Transverse colon (tissue), 4 donors: ENCODE results near the gene OVCH1. TPM values are rescaled to one million over a fixed set of nuclear protein-coding genes. Genes with fewer than 3 reads are reported as not detected.
A peak's percentile ranks its signal among the peaks of the same experiment; 100 is the strongest.

ENCODE experiments used
- DNase-seq: peaks from one replicate; pipeline ENCODE4 v3.0.0-alpha.2; 2019
- H3K27ac ChIP-seq, 4 donors: fragments of 200-600 bp; sonication (generic); 2 replicates each; pipeline ENCODE4 v1.5.1; 2016 to 2018; ENCODE audit warnings: inconsistent platforms in 4 of 4
- H3K27me3 ChIP-seq: fragments of 200-600 bp; sonication (generic); 2 replicates; pipeline ENCODE4 v1.5.1; 2017; ENCODE audit warnings: inconsistent platforms
- H3K36me3 ChIP-seq, 4 donors: fragments of 200-600 bp; sonication (generic); 2 replicates each; pipeline ENCODE4 v1.5.1; 2017 to 2019; ENCODE audit warnings: inconsistent platforms in 4 of 4
- H3K4me1 ChIP-seq, 4 donors: fragments of 200-600 bp; sonication (generic); 2 replicates each; pipeline ENCODE4 v1.5.1; 2017 to 2020; ENCODE audit warnings: inconsistent platforms in 4 of 4
- H3K4me3 ChIP-seq, 4 donors: fragments of 200-600 bp; sonication (generic); 1 replicate in 1 of 4; 2 replicates in 3 of 4; pipeline versions ENCODE4 v1.5.1 to v1.6.1; 2017 to 2019; ENCODE audit warnings: inconsistent platforms in 4 of 4
- H3K9me3 ChIP-seq, 2 donors: fragments of 200-600 bp; sonication (generic); 2 replicates each; pipeline ENCODE4 v1.5.1; 2017 to 2019; ENCODE audit warnings: inconsistent platforms in 2 of 2
- CTCF ChIP-seq, 5 experiments: fragments of 200-600 bp in 3 of 5; fragments of 450-650 bp in 2 of 5; sonication (generic) in 3 of 5; IDR thresholded peaks; 1 replicate in 2 of 5; 2 replicates in 3 of 5; pipeline ENCODE4 v1.5.1; 2016 to 2017; ENCODE audit warnings: antibody characterized with exemption in 5 of 5, inconsistent platforms in 3 of 5, mild to moderate bottlenecking in 2 of 5, moderate library complexity in 1 of 5
- EP300 ChIP-seq: sonication (generic); formaldehyde crosslinking; IDR thresholded peaks from one replicate; pipeline ENCODE4 v1.6.1; 2017; ENCODE audit warnings: antibody characterized with exemption, low read depth
- POLR2A ChIP-seq: fragments of 450-650 bp; IDR thresholded peaks from one replicate; pipeline ENCODE4 v1.6.1; 2016; ENCODE audit warnings: antibody characterized with exemption, mild to moderate bottlenecking, moderate library complexity
- POLR2AphosphoS5 ChIP-seq, 3 donors: sonication (generic); formaldehyde crosslinking; IDR thresholded peaks; one replicate each; pipeline ENCODE4 v1.6.1; 2016; ENCODE audit warnings: antibody characterized with exemption in 3 of 3
- WGBS, 2 donors: methylation state at CpG; one replicate each; pipeline ENCODE4 v1.1.5; 2018; ENCODE audit warnings: low coverage in 1 of 2; 5-methylcytosine and 5-hydroxymethylcytosine counted together
- in situ Hi-C, 4 donors: fragments of 200-750 bp; cut with MboI; loops; one replicate each; pipeline versions ENCODE4 v1.15.0 to v1.15.1; 2017; ENCODE audit warnings: low sequenced_read_pairs in 3 of 4, low pct_ligation_motif_present in 1 of 4, low pct_unique_long_range_greater_than_20kb in 1 of 4
- intact Hi-C: fragments of 100-400 bp; cut with DNase I; formaldehyde crosslinking; loops from one replicate; pipeline ENCODE4 v1.15.1; 2023; ENCODE audit warnings: low total_unique reads
- total RNA-seq, 4 donors: library from RNA; depleted of rRNA; stranded (reverse); fragments of >200 nt; gene quantifications; one replicate each; pipeline ENCODE4 v1.1.0, GENCODE V29; 2016

Gene OVCH1
- total RNA-seq, 4 donors from 2014 or later, result 0.37 TPM; not detected in 3

GRCh38 chr12:29427964-29428363, 69.5 kb downstream of the OVCH1 start:
- Histone ChIP-seq H3K9me3 (no peaks in the 10 kb centered on the region), H3K36me3 (no peaks in the 10 kb centered on the region), H3K27ac (no peak overlapping the region), H3K27me3 (no peaks in the 10 kb centered on the region), H3K4me1 (no peaks in the 10 kb centered on the region), H3K4me3 (no peak overlapping the region)
- intact Hi-C loops, result no loop called here
- in situ Hi-C loops, result no loop called here
- DNase-seq, result no peak
- WGBS, 2 donors, result 38 to 43% methylated on average over 4 of the region's 4 CpGs
- peak in 3 of 5 experiments; percentile 13 to 17 (median 15) for TF ChIP-seq CTCF (IDR thresholded peaks at IDR 0.05)
- no peak for TF ChIP-seq EP300

GRCh38 chr12:29426498-29426897, 71.0 kb downstream of the OVCH1 start:
- TF ChIP-seq POLR2AphosphoS5 (IDR thresholded peaks at IDR 0.05) (no peak), POLR2A (no peak), CTCF (IDR thresholded peaks at IDR 0.05) (no peak), EP300 (no peak)
- H3K4me3 ChIP-seq, result no peak overlapping the region
- no peaks in the 10 kb centered on the region for H3K4me1 ChIP-seq
- H3K27ac ChIP-seq, result no peak overlapping the region
- in situ Hi-C loops (no loop called here), intact Hi-C loops (no loop called here)
- no peak for DNase-seq
- WGBS, 2 donors, result 90 to 94% methylated on average over 2 of the region's 2 CpGs
- no peaks in the 10 kb centered on the region for H3K9me3 ChIP-seq
- no peaks in the 10 kb centered on the region for H3K27me3 ChIP-seq
- H3K36me3 ChIP-seq, result no peaks in the 10 kb centered on the region

GRCh38 chr12:29425722-29426121, 71.8 kb downstream of the OVCH1 start:
- H3K36me3 ChIP-seq, result no peaks in the 10 kb centered on the region
- no peak overlapping the region for H3K27ac ChIP-seq
- DNase-seq, result no peak
- no peaks in the 10 kb centered on the region for H3K27me3 ChIP-seq
- no peak for TF ChIP-seq CTCF (IDR thresholded peaks at IDR 0.05)
- TF ChIP-seq POLR2A, result no peak
- no peak for TF ChIP-seq POLR2AphosphoS5 (IDR thresholded peaks at IDR 0.05)
- TF ChIP-seq EP300, result no peak
- no peak overlapping the region for H3K4me3 ChIP-seq
- 44 to 53% methylated on average over 2 of the region's 2 CpGs for WGBS, 2 donors
- H3K4me1 ChIP-seq, result no peaks in the 10 kb centered on the region
- H3K9me3 ChIP-seq, result no peaks in the 10 kb centered on the region
- in situ Hi-C loops, result no loop called here
- intact Hi-C loops, result no loop called here

GRCh38 chr12:29416748-29417147, 80.7 kb downstream of the OVCH1 start:
- TF ChIP-seq POLR2AphosphoS5 (IDR thresholded peaks at IDR 0.05), result no peak
- no peak for TF ChIP-seq CTCF (IDR thresholded peaks at IDR 0.05)
- TF ChIP-seq POLR2A, result no peak
- TF ChIP-seq EP300, result no peak
- H3K27me3 ChIP-seq, result no peaks in the 10 kb centered on the region
- H3K27ac ChIP-seq, result no peak overlapping the region
- H3K9me3 ChIP-seq, result no peaks in the 10 kb centered on the region
- H3K4me3 ChIP-seq, result no peak overlapping the region
- intact Hi-C loops, result no loop called here
- no peak for DNase-seq
- H3K36me3 ChIP-seq, result no peaks in the 10 kb centered on the region
- in situ Hi-C loops, result no loop called here
- no peaks in the 10 kb centered on the region for H3K4me1 ChIP-seq
